IPS DF 6.9 (cell line): ENCODE results near the gene AGAP9.
"Not testable (repeated sequence)": the region's sequence is repeated elsewhere in the genome, so short reads cannot be mapped to it uniquely, and the experiment has no call there.

Experiments
- DNase-seq: peaks from one replicate; pipeline ENCODE4 v3.0.0-alpha.2; 2013; ENCODE audit warnings: low read depth, low spot score
- H3K27ac ChIP-seq: one replicate; pipeline ENCODE4 v1.5.1; 2013; ENCODE audit warnings: low read length, control low read depth
- H3K27me3 ChIP-seq: 2 replicates; pipeline ENCODE4 v1.6.1; 2013; ENCODE audit warnings: mild to moderate bottlenecking, low read length; ENCODE audit not compliant: control insufficient read depth, insufficient read depth
- H3K36me3 ChIP-seq: 2 replicates; pipeline ENCODE4 v1.6.1; 2013; ENCODE audit warnings: low read length; ENCODE audit not compliant: control insufficient read depth, insufficient read depth
- H3K4me1 ChIP-seq: 2 replicates; pipeline ENCODE4 v1.6.1; 2013; ENCODE audit warnings: low read length; ENCODE audit not compliant: control insufficient read depth, insufficient read depth
- H3K4me3 ChIP-seq: 2 replicates; pipeline ENCODE4 v1.5.1; 2013; ENCODE audit warnings: mild to moderate bottlenecking, low read length
- H3K9me3 ChIP-seq: 2 replicates; pipeline ENCODE4 v1.6.1; 2013; ENCODE audit warnings: low read length, inconsistent platforms; ENCODE audit not compliant: control insufficient read depth, insufficient read depth
- WGBS: extraction: QIAGEN DNeasy Blood & Tissue Kit; methylation state at CpG from one replicate; pipeline ENCODE4 v1.1.7; 2013; ENCODE audit warnings: mixed read lengths, missing lambda C conversion rate; ENCODE audit not compliant: insufficient read length, insufficient coverage; 5-methylcytosine and 5-hydroxymethylcytosine counted together

The AGAP9 gene

GRCh38 chr10:47485943-47486342, 37.5 kb downstream of the AGAP9 start:
- WGBS = no CpG with 5 or more reads among the region's 4 CpGs
- not testable (repeated sequence) for DNase-seq

GRCh38 chr10:47484786-47485185, 38.7 kb downstream of the AGAP9 start:
- not testable (repeated sequence) for H3K9me3 ChIP-seq, H3K4me1 ChIP-seq, H3K27ac ChIP-seq, H3K27me3 ChIP-seq, DNase-seq, H3K4me3 ChIP-seq, H3K36me3 ChIP-seq
- whole genome bisulfite sequencing = no CpG with 5 or more reads among the region's 11 CpGs

More at GRCh38 chr10:47485943-47486342, 37.5 kb downstream of the AGAP9 start:
- H3K9me3 ChIP-seq, H3K27ac ChIP-seq, H3K27me3 ChIP-seq, H3K4me3 ChIP-seq, H3K4me1 ChIP-seq, H3K36me3 ChIP-seq: not testable (repeated sequence)

- H3K27me3 ChIP-seq, DNase-seq, H3K9me3 ChIP-seq, H3K4me3 ChIP-seq, H3K4me1 ChIP-seq, H3K36me3 ChIP-seq, H3K27ac ChIP-seq: not testable (repeated sequence)
- WGBS = no CpG with 5 or more reads among the region's 11 CpGs
Observed at GRCh38 chr10:47483923-47484322, 39.5 kb downstream of the AGAP9 start, which contains the start of gene ANXA8. Gene ANXA8 (minus strand): TSS chr10:47484115. CDS start chr10:47483933, 182 bp downstream.

GRCh38 chr10:47482367-47482766, 41.1 kb downstream of the AGAP9 start:
- H3K9me3 ChIP-seq, H3K27me3 ChIP-seq, DNase-seq, H3K36me3 ChIP-seq, H3K4me1 ChIP-seq, H3K27ac ChIP-seq, H3K4me3 ChIP-seq: not testable (repeated sequence)
- no CpG with 5 or more reads among the region's 1 CpG for WGBS

GRCh38 chr10:47481768-47482181, 41.7 kb downstream of the AGAP9 start:
- H3K9me3 ChIP-seq, H3K4me1 ChIP-seq, H3K4me3 ChIP-seq, H3K27me3 ChIP-seq, DNase-seq, H3K27ac ChIP-seq, H3K36me3 ChIP-seq: not testable (repeated sequence)
- no CpG with 5 or more reads among the region's 6 CpGs for WGBS

- H3K4me3 ChIP-seq, H3K4me1 ChIP-seq, H3K27me3 ChIP-seq, H3K9me3 ChIP-seq, DNase-seq, H3K27ac ChIP-seq, H3K36me3 ChIP-seq: not testable (repeated sequence)
- WGBS = no CpG with 5 or more reads among the region's 10 CpGs
Observed at GRCh38 chr10:47481182-47481766, 42.2 kb downstream of the AGAP9 start.

- WGBS = no CpG with 5 or more reads among the region's 3 CpGs
- not testable (repeated sequence) for H3K36me3 ChIP-seq, H3K27ac ChIP-seq, H3K27me3 ChIP-seq, H3K4me3 ChIP-seq, H3K4me1 ChIP-seq, DNase-seq, H3K9me3 ChIP-seq
Observed at GRCh38 chr10:47480133-47480532, 43.3 kb downstream of the AGAP9 start.

- not testable (repeated sequence) for H3K36me3 ChIP-seq, H3K27me3 ChIP-seq, H3K4me1 ChIP-seq, H3K27ac ChIP-seq, DNase-seq, H3K9me3 ChIP-seq, H3K4me3 ChIP-seq
- no CpG with 5 or more reads among the region's 5 CpGs for WGBS
Observed at GRCh38 chr10:47478114-47478513, 45.3 kb downstream of the AGAP9 start.

- H3K36me3 ChIP-seq, DNase-seq, H3K27me3 ChIP-seq, H3K9me3 ChIP-seq, H3K4me3 ChIP-seq, H3K27ac ChIP-seq, H3K4me1 ChIP-seq: not testable (repeated sequence)
- no CpG with 5 or more reads among the region's 11 CpGs for WGBS
Observed at GRCh38 chr10:47477078-47477477, 46.4 kb downstream of the AGAP9 start.

- not testable (repeated sequence) for H3K4me1 ChIP-seq, H3K4me3 ChIP-seq, DNase-seq, H3K9me3 ChIP-seq, H3K27ac ChIP-seq, H3K27me3 ChIP-seq, H3K36me3 ChIP-seq
- no CpG with 5 or more reads among the region's 5 CpGs for WGBS
Observed at GRCh38 chr10:47475101-47475500, 48.3 kb downstream of the AGAP9 start.

- H3K36me3 ChIP-seq, H3K27ac ChIP-seq, H3K4me3 ChIP-seq, H3K9me3 ChIP-seq, DNase-seq, H3K4me1 ChIP-seq, H3K27me3 ChIP-seq: not testable (repeated sequence)
- WGBS = no CpG with 5 or more reads among the region's 7 CpGs
Observed at GRCh38 chr10:47473516-47473915, 49.9 kb downstream of the AGAP9 start.
